NCI-H2227 (cell line): ENCODE results near the gene LRG1.
A peak's percentile ranks its signal among the peaks of the same experiment; 100 is the strongest.

ENCODE experiments used
- DNase-seq: peaks from one replicate; lab custom pipeline; 2025; ENCODE audit not compliant: unreplicated experiment; lab: John Stamatoyannopoulos, UW

LRG1 gene, protein sequence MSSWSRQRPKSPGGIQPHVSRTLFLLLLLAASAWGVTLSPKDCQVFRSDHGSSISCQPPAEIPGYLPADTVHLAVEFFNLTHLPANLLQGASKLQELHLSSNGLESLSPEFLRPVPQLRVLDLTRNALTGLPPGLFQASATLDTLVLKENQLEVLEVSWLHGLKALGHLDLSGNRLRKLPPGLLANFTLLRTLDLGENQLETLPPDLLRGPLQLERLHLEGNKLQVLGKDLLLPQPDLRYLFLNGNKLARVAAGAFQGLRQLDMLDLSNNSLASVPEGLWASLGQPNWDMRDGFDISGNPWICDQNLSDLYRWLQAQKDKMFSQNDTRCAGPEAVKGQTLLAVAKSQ

DNA sequence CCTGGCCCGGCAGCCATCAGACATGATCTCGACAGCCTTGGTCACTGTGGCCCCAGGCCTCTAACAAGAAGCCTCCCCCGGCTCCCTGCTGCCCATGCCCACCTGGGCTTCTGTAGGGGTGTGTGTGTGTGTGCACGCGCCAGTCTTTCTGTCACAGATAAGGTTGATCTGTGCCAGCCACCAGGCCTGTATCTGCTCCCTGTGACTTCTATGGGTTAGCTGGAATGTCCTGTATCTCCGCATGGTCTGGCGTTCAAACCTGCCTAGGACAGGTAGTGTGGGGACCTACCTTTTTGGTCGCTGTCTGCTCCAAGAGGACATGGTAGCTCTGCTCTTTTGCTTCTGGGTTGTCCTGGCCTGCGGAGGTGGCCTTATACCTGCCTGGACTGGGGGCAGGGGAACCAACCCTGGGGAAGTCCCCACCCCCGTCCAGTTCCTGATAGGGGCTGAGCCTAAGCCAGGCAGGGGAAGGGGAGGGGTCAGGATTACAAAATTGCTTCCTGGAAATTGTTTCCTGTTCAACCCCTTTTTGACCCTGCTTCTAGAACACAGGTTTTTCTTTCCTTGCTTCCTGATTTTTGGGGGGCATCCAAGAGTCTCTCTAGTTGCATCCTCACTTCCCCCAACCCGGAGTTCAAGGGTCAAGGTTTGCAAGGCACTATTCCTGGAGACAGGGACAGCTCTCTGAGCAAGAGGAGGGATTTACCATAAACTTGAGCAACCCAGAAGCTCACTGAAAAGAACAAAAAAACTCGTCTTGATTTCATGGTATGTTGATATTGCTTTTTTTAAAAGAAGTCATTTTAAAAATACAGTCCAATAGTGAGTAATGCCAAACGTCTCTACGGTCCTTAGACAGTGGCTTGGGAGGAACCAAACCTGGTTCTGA is at the start of gene LRG1:
Gene LRG1, minus strand, starts transcription at position 344 of the 889 bp plus-strand sequence. Its CDS starts 23 bp downstream, at position 321.
- DNase-seq, result no peak

DNA sequence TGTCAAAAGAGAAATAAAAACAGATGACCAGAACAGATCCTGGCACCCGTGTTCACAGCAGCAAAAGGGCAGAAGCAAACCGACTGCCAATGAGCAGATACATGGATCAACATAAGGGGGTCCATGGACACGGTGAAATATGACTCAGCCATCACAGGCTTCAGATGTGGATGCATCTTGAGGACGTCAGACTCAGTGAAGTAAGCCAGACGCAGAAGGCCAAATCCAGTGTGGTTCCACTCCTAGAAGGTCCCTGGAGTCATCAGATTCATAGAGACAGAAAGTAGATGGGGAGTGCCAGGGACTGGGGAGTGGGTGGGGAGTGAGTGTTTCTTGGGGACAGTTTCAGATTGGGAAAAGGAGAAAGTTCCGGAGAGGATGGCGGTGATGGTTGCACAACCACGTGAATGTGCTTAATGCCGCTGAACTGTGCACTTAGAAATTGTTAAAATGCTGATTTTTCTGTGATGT is 48.5 kb upstream of the LRG1 start:
- DNase-seq, result no peak

DNA sequence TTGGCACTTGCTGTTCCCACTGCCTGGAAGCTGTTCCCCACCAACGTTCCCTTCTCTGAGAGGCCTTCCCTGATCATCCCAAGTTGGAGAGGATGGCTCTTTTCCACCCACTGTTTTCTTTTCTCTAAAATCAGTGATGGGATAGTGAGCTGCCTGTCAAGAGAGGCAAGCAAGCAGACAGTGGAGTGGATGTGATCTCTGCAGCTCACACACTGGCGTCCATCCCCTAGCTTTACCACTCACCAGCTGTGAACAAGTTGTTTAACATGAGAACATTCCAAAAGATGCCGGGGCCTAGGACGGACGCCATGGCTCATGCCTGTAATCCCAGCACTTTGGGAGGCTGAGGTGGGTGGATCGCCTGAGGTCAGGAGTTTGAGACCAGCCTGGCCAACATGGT is 47.7 kb upstream of the LRG1 start:
- DNase-seq, result no peak

DNA sequence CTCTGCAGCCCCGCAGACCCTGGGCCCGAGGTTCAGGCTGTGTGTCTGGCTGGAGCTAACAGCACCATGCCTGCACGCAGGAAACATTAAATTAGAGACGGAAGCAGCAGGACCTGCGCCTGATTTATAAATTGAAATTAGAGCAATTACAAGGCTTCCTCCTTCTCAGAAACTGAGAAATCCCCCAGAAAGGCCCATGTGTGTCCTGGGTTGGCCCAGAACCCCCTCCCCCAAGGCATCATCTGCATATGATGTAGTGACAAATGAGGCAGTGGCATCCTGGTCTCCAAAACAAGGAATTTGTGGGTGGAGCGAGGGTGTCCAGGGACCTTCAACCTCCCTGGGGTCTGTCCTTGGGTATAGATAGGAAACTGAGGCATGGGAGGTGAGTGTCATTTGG is 46.9 kb upstream of the LRG1 start:
- no peak for DNase-seq

DNA sequence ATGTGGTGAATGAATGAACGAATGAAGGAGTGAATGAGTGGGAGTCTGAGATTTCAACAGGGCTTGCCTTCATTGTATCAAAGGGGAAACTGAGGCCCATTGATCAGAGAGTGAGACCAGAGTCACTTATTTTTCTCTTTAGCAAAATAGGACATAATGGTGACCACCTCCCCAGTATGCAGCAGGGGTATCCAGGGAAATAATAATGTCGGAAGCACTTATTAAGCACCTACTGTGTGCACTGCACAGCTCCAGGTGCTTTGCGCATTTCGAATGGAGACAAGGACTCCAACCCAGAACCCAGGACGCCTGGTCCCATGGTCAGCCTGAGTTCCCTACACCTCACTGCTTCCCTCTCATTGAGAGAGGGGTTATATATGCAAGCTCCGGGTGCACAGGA is 46.4 kb upstream of the LRG1 start:
- no peak for DNase-seq

DNA sequence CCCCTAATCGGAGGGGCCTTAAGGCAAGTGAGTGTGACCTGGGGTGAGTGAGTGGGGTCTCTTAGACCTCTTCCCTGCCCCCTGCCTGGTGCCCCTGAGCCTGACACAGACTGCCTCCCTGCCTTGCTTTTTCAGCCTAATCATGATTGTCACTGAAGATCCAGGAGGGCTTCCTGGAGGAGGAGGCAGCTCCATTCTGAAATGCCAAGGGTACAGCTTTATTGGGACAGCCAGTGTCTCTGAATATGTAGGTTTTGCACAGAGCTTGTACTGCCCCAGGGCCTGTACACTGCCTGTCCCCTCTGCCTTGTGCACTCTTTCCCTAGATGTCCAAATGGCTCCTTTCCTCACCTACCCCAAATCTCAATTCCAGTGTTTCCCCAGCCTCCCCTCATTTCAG is 45.7 kb upstream of the LRG1 start:
- DNase-seq, result no peak

DNA sequence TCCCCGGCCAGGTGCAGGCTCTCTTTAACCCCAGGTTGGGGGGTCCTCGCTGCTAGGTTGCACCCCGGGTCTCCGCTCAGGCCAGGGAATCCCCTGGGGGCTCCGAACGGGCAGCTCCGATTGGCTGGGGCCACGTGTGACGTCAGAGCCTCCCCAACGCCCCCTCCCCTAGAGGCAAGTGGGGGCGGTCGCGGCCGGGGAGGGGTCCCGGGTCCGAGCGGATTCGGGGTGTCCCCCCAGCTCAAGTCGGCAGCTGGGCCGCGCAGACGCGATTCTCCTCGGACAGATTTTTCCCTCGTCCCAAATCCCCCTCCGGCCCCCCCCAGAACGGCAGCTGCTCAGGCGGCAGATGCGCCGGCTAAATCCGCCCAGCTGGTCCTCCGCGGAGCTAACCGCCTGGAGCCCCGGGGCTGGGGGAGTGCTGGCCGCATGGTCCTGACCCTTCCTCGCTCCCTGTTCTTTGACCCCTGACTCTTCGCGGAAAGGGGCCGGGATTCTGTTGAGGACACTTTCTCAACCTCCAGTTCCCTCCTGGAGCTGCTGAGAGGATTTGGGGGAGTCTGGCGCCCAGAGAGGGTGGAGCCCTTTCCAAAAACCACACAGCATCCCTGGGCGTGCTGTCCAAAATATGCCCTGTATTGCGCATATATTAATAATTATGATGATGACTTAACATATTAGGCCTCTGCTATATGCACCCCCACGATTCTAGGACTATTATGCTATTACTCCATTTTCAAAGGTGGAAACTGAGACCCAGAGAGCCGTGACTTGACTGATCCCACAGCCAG is 45.0 kb upstream of the LRG1 start:
- DNase-seq, result peak; percentile 36

DNA sequence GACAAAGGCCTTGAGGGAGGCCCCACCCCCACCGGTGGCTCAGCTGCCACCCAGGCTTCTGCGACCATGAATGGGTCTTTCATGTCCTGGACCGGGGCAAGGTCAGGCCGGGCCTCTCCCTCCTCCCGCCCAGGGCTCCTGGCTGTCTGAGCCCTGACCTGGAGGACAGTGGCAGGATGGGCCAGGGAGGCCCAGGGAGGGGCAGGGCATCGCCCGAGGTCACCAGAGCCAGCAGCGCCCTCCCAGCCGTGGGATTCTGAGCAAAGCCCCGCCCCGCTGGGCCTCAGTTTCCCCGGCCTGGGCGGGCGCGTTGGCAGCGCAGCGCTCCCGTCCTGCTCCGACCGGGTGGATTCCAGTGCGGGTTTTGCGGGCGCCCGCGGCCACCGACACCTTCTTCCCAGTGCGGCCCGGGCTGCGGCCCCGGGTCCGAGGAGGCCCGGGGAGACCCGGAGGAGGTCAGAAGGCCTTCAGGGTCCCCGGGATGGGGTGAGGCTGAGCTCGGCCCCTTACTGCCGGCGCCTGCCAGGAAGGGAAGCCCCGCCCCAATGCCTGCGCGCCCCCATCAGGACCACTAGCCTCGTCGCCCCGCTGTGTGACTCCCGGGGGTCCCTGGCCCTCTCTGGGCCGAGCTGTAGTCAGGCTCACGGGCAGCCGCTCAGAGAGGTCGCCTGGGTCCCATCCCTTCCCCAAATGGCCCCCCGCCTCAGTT is 44.3 kb upstream of the LRG1 start:
- DNase-seq, result peak; percentile 35

DNA sequence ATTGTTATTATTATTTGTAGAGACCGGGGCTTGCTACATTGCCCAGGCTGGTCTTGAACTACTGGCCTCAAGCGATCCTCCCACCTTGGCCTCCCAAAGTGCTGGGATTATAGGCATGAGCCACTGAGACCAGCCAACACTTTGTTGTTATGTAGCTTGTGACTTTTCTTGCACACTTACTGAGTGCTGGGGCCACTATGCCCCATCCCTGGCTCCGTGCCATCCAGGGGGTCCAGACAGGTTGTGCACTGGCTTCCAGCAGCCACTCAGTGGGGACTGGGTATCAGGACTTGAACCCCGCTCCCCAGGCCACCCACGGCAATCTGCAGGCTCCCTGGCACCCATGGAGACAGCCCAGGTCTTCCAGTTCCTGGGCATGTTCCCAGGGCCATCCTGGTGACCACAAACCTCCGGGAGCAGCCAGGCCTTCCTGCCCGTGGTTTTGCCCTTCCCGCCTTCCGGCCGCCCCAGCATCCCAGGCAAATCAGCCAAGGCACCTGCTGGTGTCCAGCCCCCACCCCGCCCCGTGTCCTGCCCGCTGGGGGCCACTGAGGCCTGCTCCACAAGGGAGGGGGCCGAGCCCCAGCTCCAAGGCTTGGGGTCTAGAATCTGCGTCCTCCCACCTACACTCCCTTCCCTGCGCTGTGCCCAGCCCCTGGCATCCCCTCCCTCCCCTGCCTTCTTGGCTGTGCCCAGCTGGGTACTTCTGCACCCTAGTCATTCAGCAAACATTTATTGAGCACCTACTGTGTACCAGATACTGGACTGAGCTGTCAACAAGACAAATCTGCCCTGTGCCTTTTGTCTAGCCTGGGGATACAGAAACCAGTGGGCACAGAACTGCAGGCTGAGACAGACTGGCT is 43.4 kb upstream of the LRG1 start:
- no peak for DNase-seq

DNA sequence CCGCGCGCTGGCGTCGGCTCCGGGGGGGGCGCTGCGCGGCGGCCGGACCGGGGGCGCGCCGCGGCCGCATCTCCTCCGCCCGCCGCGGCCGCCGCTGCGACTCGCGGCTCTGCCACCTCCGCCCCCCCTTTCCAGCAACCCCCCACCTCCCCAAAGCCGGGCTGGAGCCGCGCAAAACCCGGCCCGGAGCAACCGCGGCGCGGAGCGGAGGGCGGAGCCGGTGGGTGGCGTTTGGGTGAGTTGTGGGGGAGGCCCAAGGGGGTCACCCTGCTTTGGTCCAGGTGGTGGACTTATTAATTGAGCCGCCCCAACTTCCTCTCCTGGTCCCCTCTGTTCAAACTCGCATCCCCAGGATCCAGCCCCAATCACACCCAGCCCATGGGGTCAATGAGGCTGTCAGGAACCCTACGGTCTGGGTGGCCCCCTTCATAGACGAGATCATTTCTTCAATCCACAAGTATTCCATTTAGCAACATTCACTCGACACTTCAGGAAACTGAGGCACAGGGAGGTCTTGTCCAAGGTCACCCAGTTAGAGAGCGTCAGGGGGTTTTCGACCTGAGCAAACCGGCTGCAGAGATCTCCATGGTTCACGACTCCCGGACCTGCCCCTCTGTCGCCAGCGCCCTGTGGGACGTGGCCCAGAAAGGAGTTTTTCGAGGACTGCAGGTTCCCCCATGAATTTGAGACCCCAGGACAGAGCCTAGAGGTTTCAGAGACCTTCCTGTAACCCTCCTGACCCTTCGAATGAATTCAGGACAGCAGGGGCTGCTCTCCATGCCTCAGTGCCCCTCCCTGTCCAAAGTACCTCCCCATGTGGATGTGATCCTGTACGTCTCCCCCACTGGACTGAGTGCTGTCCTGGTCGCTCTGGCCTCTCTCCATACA is 42.1 kb upstream of the LRG1 start:
- DNase-seq, result peak; percentile 79

DNA sequence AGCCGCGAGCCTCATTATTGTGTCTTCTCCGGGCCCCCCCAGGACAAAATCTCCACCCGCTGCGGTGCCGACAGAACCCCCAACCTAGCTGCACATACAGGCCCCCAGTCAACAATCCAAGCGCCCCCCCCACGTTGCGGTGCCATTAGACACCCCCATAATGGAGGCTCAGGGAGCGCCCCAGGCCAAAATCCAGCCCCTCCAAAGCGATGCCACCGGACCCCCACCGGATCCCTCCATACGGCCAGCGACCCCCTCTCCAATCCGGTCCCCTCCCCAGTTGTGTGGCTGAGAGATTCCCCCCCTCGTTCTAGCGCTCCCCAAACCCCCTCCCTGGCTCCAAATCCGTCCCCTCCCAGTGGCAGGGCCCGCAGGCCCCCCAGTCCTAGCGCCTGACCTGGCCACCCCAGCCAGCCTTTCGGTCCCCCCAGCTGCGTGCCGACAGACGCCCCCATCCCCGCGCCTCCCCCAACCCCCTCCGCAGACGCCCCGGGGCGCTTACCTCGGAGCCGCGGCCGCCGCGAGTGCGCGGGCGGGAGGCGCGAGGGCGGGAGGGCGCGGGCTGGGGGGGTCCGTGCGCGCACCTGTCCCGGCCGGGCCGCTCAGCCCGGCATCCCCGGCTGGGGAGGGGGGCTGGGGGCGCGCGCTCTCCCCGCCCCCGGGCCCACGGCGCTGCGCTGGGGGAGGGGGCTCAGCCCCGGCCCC is 41.3 kb upstream of the LRG1 start:
- DNase-seq, result peak; percentile 41

DNA sequence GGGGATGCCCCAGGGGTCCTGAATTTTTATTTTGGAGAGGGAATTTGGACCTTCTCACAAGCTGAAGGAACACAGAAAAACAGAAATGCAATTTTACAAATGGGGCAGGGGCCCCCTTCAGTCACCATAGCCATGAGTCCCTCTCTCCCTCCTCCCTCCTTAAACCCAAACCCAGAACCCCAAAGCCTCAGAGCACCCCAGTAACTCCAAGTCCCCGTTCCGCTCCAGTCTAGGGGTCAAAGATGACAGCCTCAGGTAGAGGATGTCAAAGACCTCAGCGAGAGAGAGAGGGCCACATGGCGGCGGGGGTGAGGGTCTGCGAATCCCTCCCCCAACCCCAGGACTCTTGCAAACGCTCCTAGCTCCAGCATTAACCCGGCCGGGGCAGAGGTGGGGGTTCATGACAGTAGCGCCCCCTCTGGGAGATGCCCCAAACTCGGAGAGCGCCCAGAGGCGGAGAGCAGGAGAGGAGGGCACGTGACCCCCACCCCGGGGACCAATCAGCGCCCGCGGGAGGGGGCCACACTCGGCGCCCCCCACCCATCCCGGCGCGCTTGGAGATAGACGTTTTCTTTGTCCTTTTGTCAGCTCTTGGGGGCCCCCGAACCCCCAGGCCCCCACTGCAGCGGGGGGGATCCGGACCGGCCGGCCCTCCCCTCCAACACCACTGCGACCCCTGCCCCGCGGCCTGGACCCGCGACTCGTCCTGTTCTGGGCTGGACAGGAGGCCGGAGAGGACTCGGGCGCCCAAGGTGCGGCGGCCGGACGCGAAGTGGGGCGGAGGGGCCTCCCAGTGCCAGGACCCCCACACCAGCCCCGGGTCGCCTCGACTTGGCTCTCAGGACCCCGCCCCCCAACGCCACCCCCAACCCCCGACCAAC is 40.4 kb upstream of the LRG1 start:
- peak; percentile 11 for DNase-seq

DNA sequence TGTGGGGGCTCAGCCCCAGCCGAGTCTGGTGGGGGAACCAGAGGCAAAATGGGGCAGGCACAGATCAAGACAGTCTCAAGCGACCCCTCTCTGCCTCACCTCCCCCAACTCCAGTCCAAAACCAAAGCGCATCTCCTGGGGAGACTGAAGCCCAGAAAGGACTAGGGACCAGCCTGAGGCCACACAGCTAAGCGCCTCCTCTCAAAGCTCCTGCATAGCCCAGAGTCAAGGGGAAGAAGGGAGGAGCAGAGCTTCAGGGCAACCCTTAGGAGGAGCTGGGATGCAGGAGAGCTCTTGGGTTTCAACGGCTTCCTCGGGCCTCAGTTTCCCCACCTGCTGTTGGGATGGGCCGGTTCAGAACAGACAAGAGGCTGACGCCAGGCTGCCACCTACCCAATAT is 39.6 kb upstream of the LRG1 start:
- DNase-seq, result no peak

DNA sequence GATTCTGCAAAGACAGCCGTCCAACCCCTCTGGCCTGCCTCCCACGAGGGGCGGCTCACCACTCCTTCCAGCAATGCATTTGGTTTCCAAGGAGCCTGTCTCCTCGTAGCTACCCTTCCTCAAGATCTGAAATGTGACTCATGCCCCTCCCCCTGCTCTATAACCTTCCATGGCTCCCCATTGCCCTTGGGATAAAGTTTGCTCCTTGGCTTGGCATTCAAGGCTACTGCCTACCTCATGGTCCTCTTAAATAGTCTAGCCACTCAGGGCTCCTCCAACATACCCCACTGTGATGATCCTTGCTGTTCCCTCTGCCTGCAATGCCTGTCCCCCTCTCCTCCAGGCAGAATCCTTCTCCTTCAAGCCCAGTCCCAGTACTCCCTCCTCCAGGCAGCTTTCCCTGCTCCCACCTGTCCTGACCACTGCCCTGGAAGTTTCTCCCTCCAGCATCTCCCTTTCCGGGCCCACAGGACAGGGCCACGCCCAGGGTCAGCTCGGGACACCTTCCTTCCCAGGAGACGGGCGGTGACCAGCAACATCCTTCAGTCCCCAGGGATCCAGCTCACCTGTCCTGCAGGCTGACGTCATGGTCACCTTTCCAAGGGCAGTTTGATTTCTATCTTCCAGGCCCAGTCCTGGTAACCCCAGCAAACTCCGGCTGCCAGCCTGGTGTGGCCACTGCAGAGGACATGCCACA is 38.9 kb upstream of the LRG1 start:
- DNase-seq, result no peak

DNA sequence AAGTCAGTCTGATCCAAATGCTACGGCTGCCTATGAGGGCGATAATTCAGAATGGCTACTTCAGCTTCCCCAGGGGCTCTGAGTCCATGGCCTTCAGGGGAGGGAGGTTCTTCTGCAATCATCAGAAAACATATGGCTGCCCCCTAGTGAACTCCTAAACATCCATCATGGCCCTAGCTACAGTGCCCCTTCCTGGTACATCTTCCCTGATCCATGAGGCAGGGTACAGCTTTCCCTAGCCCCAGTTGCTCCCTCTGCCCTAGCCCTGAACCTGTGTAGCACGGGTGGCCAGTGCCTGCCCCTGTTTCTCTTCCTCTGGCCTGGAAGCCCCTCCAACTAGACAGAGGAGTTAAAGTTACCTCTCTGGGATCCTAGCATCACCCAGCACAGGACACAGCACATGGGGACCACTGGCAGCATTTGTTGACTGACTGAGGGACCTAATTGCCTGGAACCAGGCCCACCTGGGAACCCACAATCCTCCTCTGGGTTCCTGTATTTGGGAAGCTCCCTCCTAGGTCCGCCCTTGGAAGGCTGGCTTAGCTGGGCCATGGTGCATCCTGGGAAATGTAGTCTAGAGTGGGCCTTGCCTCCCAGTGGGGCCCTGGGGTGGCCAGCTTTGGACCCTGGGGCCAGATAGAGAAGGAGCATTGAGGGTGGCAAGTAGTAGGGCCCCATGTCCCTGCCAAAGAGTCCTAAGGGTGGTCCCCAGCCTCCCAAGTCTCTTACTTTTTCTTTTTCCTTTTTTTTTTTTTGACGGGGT is 37.4 kb upstream of the LRG1 start:
- no peak for DNase-seq
